Measurements from ENCODE around the gene HDAC5. TPM values are rescaled to one million over a fixed set of nuclear protein-coding genes. Genes with fewer than 3 reads are reported as not detected.
A peak's percentile ranks its signal among the peaks of the same experiment; 100 is the strongest.

Gene HDAC5
- total and polyA plus RNA-seq, 2 of the 8 experiments (the other 6 are each of a cell fraction or from before 2014, with no cell fraction given) = 48.5 to 54.4 TPM

GRCh38 chr17:44115585-44116415 is 7.6 kb downstream of the HDAC5 start:
- Histone ChIP-seq H3K79me2 (ENCODE audit: control insufficient read depth in 1 of 2, insufficient read depth in 2 of 2, low read length in 2 of 2) (peaks cover 0 to 66% of the 10 kb centered on the region in 2 experiments; a peak in 2 of 4 replicates), H3K9ac (replicated peaks in 1 of 4; ENCODE audit: extremely low read depth in 1 of 4, low read depth in 3 of 4, low read length in 3 of 4) (no peak overlapping the region), H3K18ac (ENCODE audit: extremely low read depth, low read length) (no peak overlapping the region; the same call in 1 of the 2 replicates), H2AK5ac (ENCODE audit: low read depth, low read length) (no peak overlapping the region), H2AFZ (ENCODE audit: low read length) (no peak overlapping the region), H4K5ac (ENCODE audit: insufficient read length, low read depth, low read length) (no peak overlapping the region), H3K27ac (ENCODE audit: low read depth, low read length) (no peak overlapping the region), H2BK5ac (ENCODE audit: low read depth, low read length) (0 out of 2 replicates have a peak overlapping the region, but pooled peaks have one; percentile 19), H4K20me1 (replicated peaks in 1 of 2; ENCODE audit: control insufficient read depth in 1 of 2, insufficient read depth in 2 of 2, low read length in 2 of 2) (peaks cover 4 to 19% of the 10 kb centered on the region in 2 experiments), H2BK15ac (ENCODE audit: low read length) (no peak overlapping the region; the same call in 1 of the 2 replicates), H2BK120ac (replicated peaks; ENCODE audit: low read depth, low read length) (no peak overlapping the region), H3K56ac (replicated peaks; ENCODE audit: insufficient read length, low read depth, low read length) (no peak overlapping the region), H3K9me3 (ENCODE audit: insufficient read depth in 2 of 2, low read depth in 1 of 2, low read length in 1 of 2) (no peaks in the 10 kb centered on the region), H2BK20ac (ENCODE audit: low read length) (0 out of 2 replicates have a peak overlapping the region, but pooled peaks have one; percentile 7), H3K23ac (ENCODE audit: insufficient read length) (no peak overlapping the region), H4K91ac (replicated peaks; ENCODE audit: insufficient read length, low read length) (no peak overlapping the region), H3K4ac (replicated peaks; ENCODE audit: insufficient read length, low read depth, low read length) (no peak overlapping the region), H3K27me3 (replicated peaks in 1 of 4; ENCODE audit: control insufficient read depth in 3 of 4, extremely low read depth in 1 of 4, insufficient read depth in 3 of 4, low read length in 3 of 4) (no peaks in the 10 kb centered on the region; a peak in 1 of 7 replicates), H3K36me3 (ENCODE audit: control insufficient read depth in 2 of 4, insufficient read depth in 4 of 4, low read length in 3 of 4) (no peaks in the 10 kb centered on the region; a peak in 2 of 8 replicates), H2BK12ac (ENCODE audit: low read depth, low read length) (no peak overlapping the region; the same call in 1 of the 2 replicates), H3K4me2 (ENCODE audit: insufficient read depth in 1 of 2, low read depth in 2 of 2, low read length in 2 of 2) (no peak overlapping the region), H3K4me3 (ENCODE audit: extremely low read depth in 1 of 4, insufficient read depth in 2 of 4, low read depth in 3 of 4, low read length in 4 of 4) (no peak overlapping the region), H3K14ac (ENCODE audit: insufficient read length) (no peak overlapping the region), H3K23me2 (ENCODE audit: low read depth, low read length) (no peaks in the 10 kb centered on the region), H4K8ac (ENCODE audit: extremely low read depth, insufficient read depth, low read length) (no peak overlapping the region), H3K79me1 (ENCODE audit: low read depth, low read length) (peaks cover 38% of the 10 kb centered on the region), H3K4me1 (replicated peaks in 1 of 4; ENCODE audit: control insufficient read depth in 3 of 4, insufficient read depth in 4 of 4, low read length in 3 of 4) (peaks cover 8 to 32% (median 24%) of the 10 kb centered on the region in 4 experiments)
- DNase-seq (ENCODE audit: low read depth in 1 of 2, low spot score in 2 of 2) = peak in 1 of 2 experiments; percentile 84
- ChIA-PET POLR2A (ENCODE audit: partially characterized antibody) (interaction anchor here (0.6 to 2.9 kb wide), 6 partner anchors 8 to 56 kb away, joined by 3 to 15 read pairs (median 5); partner anchors contain the start of genes HDAC5 and LSM12), CTCF (ENCODE audit: partially characterized antibody) (interaction anchor here (0.5 to 20.6 kb wide), 41 partner anchors 8 to 1059 kb away, joined by 3 to 638 read pairs (median 5); partner anchors contain the start of genes ASB16, HDAC5, LSM12 and PPY)
- 59% methylated on average over 11 of the region's 11 CpGs; no CpG with 5 or more reads in 1 of the 2 experiments for WGBS, 2 experiments (ENCODE audit: extremely low coverage in 1 of 2, insufficient coverage in 1 of 2, insufficient read length in 1 of 2, insufficient replicate concordance in 2 of 2, low coverage in 1 of 2, low lambda C conversion rate in 2 of 2, missing lambda C conversion rate in 1 of 2)
- FAIRE-seq = no peak
- no peak for TF ChIP-seq SUZ12 (IDR thresholded peaks at IDR 0.05; ENCODE audit: low read length)
- TF ChIP-seq HDAC2 (IDR thresholded peaks at IDR 0.05; ENCODE audit: borderline replicate concordance in 1 of 2, low read depth in 2 of 2, low read length in 2 of 2) = peak in 1 of 2 experiments; percentile 92; a peak in 2 of 4 replicates
- TF ChIP-seq SP4 (IDR thresholded peaks at IDR 0.05; ENCODE audit: low read length) = 0 out of 2 replicates have a peak, but pooled peaks have one; percentile 28
- no peak for TF ChIP-seq KDM4A (IDR thresholded peaks at IDR 0.05; ENCODE audit: low read depth, low read length, severe bottlenecking)
- TF ChIP-seq BACH1 (IDR thresholded peaks at IDR 0.05; ENCODE audit: low read length) = peak; percentile 89
- peak; percentile 72 to 89 (median 78) for TF ChIP-seq CTCF (IDR thresholded peaks at IDR 0.05; ENCODE audit: control extremely low read depth in 1 of 3, insufficient read depth in 1 of 3, low read depth in 1 of 3, low read length in 3 of 3)
- peak; percentile 70 to 79 for TF ChIP-seq RAD21 (IDR thresholded peaks at IDR 0.05 in 1 of 2, conservative IDR thresholded peaks at IDR 0.05 in 1 of 2; ENCODE audit: low read depth in 2 of 2, low read length in 2 of 2)

All from H1 (cell line).